ENCODE measurements around the gene MRPL1. TPM values are rescaled to one million over a fixed set of nuclear protein-coding genes. Genes with fewer than 3 reads are reported as not detected.

The MRPL1 gene
- total RNA-seq, 2 experiments from 2014 or later: 19.7 to 25.4 TPM

- peaks cover 9% of the 10 kb centered on the region for H3K4me1 Mint-ChIP-seq
- no peaks in the 10 kb centered on the region for H3K27me3 Mint-ChIP-seq
- H3K27ac Mint-ChIP-seq: no peak overlapping the region
- H3K9me3 Mint-ChIP-seq: no peaks in the 10 kb centered on the region
- H3K4me3 Mint-ChIP-seq: no peak overlapping the region
- no peak for DNase-seq
- H3K36me3 Mint-ChIP-seq (ENCODE audit: low read depth): peaks cover 37% of the 10 kb centered on the region
- ChIA-PET POLR2A (no interaction called here), CTCF (no interaction called here)
Measured at GRCh38 chr4:77903186-77903585, 40.6 kb downstream of the MRPL1 start.

DNA sequence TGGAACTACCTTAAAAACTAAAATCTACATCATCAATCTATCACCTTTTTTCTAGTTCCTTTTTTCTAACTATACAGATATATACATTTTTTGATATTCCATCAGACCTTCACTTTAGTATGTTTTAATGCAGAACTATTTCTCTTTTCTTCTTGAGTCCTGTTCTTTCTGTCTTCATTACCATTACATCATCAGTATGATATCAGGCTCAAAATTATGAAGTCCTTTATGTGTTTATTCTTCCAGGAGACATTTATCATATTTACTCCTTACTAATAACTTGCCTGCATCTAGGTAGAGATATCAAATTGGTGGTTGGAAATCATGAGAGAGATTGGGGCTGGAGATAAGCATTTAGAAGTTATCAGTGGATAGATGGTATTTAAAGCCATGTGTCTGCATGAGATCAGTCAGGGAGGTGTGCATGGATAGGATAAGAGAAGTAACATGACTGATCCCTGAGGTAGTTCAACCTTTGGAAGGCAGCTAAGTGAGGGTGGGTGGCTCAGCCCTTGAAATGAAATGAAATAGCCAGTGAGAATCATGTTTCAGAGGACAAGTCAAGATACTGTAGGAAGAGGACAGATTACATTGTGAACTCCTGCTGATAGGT, 43.1 kb downstream of the MRPL1 start:
- no peaks in the 10 kb centered on the region for H3K4me1 Mint-ChIP-seq
- CTCF ChIA-PET: no interaction called here
- peaks cover 34% of the 10 kb centered on the region for H3K36me3 Mint-ChIP-seq (ENCODE audit: low read depth)
- no peak overlapping the region for H3K4me3 Mint-ChIP-seq
- no peak overlapping the region for H3K27ac Mint-ChIP-seq
- POLR2A ChIA-PET: no interaction called here
- no peaks in the 10 kb centered on the region for H3K27me3 Mint-ChIP-seq
- no peak for DNase-seq
- no peaks in the 10 kb centered on the region for H3K9me3 Mint-ChIP-seq

- H3K9me3 Mint-ChIP-seq: peaks cover 7% of the 10 kb centered on the region
- H3K27me3 Mint-ChIP-seq: no peaks in the 10 kb centered on the region
- H3K4me3 Mint-ChIP-seq: no peak overlapping the region
- ChIA-PET POLR2A (no interaction called here), CTCF (no interaction called here)
- no peak overlapping the region for H3K27ac Mint-ChIP-seq
- H3K4me1 Mint-ChIP-seq: no peaks in the 10 kb centered on the region
- peaks cover 60% of the 10 kb centered on the region for H3K36me3 Mint-ChIP-seq (ENCODE audit: low read depth)
- no peak for DNase-seq
Measured at GRCh38 chr4:77910676-77911075, 48.0 kb downstream of the MRPL1 start.

GRCh38 chr4:77911091-77911490, 48.5 kb downstream of the MRPL1 start:
- no peak overlapping the region for H3K4me3 Mint-ChIP-seq
- H3K27me3 Mint-ChIP-seq: no peaks in the 10 kb centered on the region
- peaks cover 56% of the 10 kb centered on the region for H3K36me3 Mint-ChIP-seq (ENCODE audit: low read depth)
- no peaks in the 10 kb centered on the region for H3K4me1 Mint-ChIP-seq
- peaks cover 7% of the 10 kb centered on the region for H3K9me3 Mint-ChIP-seq
- no peak for DNase-seq
- POLR2A ChIA-PET: no interaction called here
- CTCF ChIA-PET: no interaction called here
- H3K27ac Mint-ChIP-seq: no peak overlapping the region

DNA sequence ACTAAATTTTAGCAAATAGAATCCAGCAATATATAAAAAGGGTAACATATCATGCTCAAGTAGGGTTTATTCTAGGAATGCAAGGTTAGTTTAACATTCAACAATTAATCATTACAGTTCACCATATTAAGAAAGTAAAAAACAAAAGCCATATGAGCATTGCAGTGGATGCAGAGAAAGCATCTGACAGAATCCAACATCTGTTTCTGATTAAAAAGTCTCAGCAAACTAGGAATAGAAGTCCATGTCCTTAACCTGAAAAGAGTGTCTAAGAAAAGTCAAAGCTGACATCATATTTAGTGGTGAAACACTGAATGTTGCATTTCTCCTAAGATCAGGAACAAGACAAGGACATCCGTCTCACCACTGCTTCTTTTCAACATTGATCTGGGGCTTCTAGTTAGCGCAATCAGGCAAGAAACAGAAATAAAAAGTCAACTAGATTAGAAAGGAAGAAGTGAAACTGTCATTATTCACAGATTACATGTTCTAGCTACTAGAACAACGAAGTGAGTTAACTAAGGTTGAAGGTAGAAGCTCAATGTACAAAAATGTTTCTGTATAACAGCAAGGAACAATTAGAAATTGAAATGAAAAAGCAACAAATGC, 49.3 kb downstream of the MRPL1 start:
- no peak overlapping the region for H3K27ac Mint-ChIP-seq
- H3K4me1 Mint-ChIP-seq: no peaks in the 10 kb centered on the region
- no peaks in the 10 kb centered on the region for H3K27me3 Mint-ChIP-seq
- H3K36me3 Mint-ChIP-seq (ENCODE audit: low read depth): peaks cover 52% of the 10 kb centered on the region
- CTCF ChIA-PET: no interaction called here
- H3K9me3 Mint-ChIP-seq: peaks cover 7% of the 10 kb centered on the region
- POLR2A ChIA-PET: no interaction called here
- DNase-seq: no peak
- H3K4me3 Mint-ChIP-seq: no peak overlapping the region

DNA sequence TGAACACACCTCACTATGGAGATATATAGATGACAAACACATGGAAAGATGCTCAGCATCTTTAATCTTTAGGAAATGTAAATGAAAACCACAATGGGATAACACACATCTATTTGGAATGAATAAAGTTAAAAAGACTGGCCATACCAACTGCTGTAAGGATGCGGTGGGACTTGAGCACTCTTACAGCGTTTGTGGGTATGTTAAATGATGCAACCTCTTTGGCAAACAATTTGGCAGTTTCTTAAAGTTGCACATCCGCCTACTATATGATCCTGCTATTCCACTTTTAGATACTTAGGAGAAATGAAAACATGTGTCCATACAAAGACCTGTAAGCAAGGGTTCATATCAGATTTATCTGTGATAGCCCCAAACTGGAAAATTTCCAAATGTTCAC, 50.7 kb downstream of the MRPL1 start:
- no peak overlapping the region for H3K4me3 Mint-ChIP-seq
- no peaks in the 10 kb centered on the region for H3K27me3 Mint-ChIP-seq
- no peaks in the 10 kb centered on the region for H3K4me1 Mint-ChIP-seq
- CTCF ChIA-PET: no interaction called here
- POLR2A ChIA-PET: no interaction called here
- no peak overlapping the region for H3K27ac Mint-ChIP-seq
- no peak for DNase-seq
- H3K9me3 Mint-ChIP-seq: peaks cover 7% of the 10 kb centered on the region
- peaks cover 50% of the 10 kb centered on the region for H3K36me3 Mint-ChIP-seq (ENCODE audit: low read depth)

GRCh38 chr4:77917075-77917474, 54.4 kb downstream of the MRPL1 start:
- no peak for DNase-seq
- H3K27me3 Mint-ChIP-seq: no peaks in the 10 kb centered on the region
- peaks cover under 1% of the 10 kb centered on the region for H3K9me3 Mint-ChIP-seq
- ChIA-PET POLR2A (interaction anchor here (1.0 kb wide), 1 partner anchor 11 kb away, joined by 3 read pairs; no protein-coding TSS in a partner anchor), CTCF (no interaction called here)
- no peaks in the 10 kb centered on the region for H3K4me1 Mint-ChIP-seq
- peaks cover 29% of the 10 kb centered on the region for H3K36me3 Mint-ChIP-seq (ENCODE audit: low read depth)
- H3K4me3 Mint-ChIP-seq: no peak overlapping the region
- no peak overlapping the region for H3K27ac Mint-ChIP-seq

- Mint-ChIP-seq H3K27ac (no peak overlapping the region), H3K4me3 (no peak overlapping the region), H3K27me3 (no peaks in the 10 kb centered on the region), H3K36me3 (ENCODE audit: low read depth) (peaks cover 29% of the 10 kb centered on the region), H3K4me1 (no peaks in the 10 kb centered on the region), H3K9me3 (peaks cover 4% of the 10 kb centered on the region)
- no peak for DNase-seq
- ChIA-PET CTCF (no interaction called here), POLR2A (interaction anchor here (1.0 kb wide), 1 partner anchor 11 kb away, joined by 3 read pairs; no protein-coding TSS in a partner anchor)
Measured at GRCh38 chr4:77917601-77918000, 55.0 kb downstream of the MRPL1 start.

DNA sequence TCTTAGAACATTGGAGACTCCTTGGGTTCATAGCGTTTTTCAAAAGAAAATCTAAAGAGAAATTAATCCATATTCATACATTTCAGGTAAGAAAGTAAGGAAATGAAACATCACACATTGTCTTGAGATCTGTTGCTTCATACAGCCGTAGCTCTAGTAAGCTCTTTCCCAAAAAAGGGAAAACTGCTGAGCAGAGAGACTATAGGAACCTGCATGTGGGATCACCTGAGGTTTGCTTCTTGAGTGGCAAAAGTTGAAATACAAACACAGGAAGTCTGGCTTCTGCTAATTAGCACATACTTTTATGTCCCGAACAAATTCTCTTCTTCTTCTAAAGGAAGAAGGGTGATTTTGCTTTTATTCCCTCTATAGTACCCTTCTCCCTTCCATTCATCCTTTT, 57.7 kb downstream of the MRPL1 start:
- no peak for DNase-seq
- no peaks in the 10 kb centered on the region for H3K4me1 Mint-ChIP-seq
- POLR2A ChIA-PET: no interaction called here
- peaks cover 7% of the 10 kb centered on the region for H3K9me3 Mint-ChIP-seq
- H3K27ac Mint-ChIP-seq: no peak overlapping the region
- no peak overlapping the region for H3K4me3 Mint-ChIP-seq
- H3K36me3 Mint-ChIP-seq (ENCODE audit: low read depth): peaks cover 26% of the 10 kb centered on the region
- CTCF ChIA-PET: no interaction called here
- no peaks in the 10 kb centered on the region for H3K27me3 Mint-ChIP-seq

DNA sequence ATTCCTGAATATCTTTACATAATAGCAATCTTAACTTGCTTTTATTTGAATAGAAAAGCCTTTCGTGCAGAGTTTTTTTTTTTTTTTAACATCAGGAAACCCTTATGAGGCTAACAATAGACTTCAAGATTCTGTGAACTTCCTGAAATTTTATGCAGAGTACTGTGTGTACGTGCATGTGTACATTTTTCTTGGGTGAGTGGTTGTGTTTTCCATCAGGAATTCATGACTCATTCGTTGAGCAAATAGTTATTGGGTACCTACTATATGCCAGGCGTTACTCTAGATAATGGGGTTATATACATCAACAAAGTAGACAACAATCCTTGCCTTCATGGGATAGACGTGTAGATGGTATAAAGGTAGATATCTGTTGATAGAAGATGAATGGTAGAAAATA, 59.1 kb downstream of the MRPL1 start:
- Mint-ChIP-seq H3K36me3 (ENCODE audit: low read depth) (peaks cover 36% of the 10 kb centered on the region), H3K27ac (no peak overlapping the region), H3K9me3 (peaks cover 11% of the 10 kb centered on the region), H3K4me3 (no peak overlapping the region), H3K27me3 (no peaks in the 10 kb centered on the region), H3K4me1 (no peaks in the 10 kb centered on the region)
- no peak for DNase-seq
- ChIA-PET CTCF (no interaction called here), POLR2A (no interaction called here)

GRCh38 chr4:77922158-77923094, 59.8 kb downstream of the MRPL1 start:
- CTCF ChIA-PET: no interaction called here

GRCh38 chr4:77927991-77928925, 65.6 kb downstream of the MRPL1 start:
- Mint-ChIP-seq H3K4me1 (no peaks in the 10 kb centered on the region), H3K9me3 (peaks cover 7% of the 10 kb centered on the region), H3K27ac (no peak overlapping the region), H3K27me3 (no peaks in the 10 kb centered on the region), H3K4me3 (no peak overlapping the region), H3K36me3 (ENCODE audit: low read depth) (peaks cover 35% of the 10 kb centered on the region)
- ChIA-PET POLR2A (interaction anchor here (1.0 kb wide), 1 partner anchor 11 kb away, joined by 3 read pairs; no protein-coding TSS in a partner anchor), CTCF (interaction anchor here (1.3 kb wide), 1 partner anchor 20 kb away, joined by 3 read pairs; no protein-coding TSS in a partner anchor)
- no peak for DNase-seq

More at GRCh38 chr4:77922158-77923094, 59.8 kb downstream of the MRPL1 start:
- Mint-ChIP-seq H3K9me3 (peaks cover 11% of the 10 kb centered on the region), H3K27me3 (no peaks in the 10 kb centered on the region), H3K27ac (no peak overlapping the region), H3K4me1 (no peaks in the 10 kb centered on the region), H3K36me3 (ENCODE audit: low read depth) (peaks cover 35% of the 10 kb centered on the region), H3K4me3 (no peak overlapping the region)
- DNase-seq: no peak
- POLR2A ChIA-PET: no interaction called here
